K562 (cell line): ENCODE data around the gene THRSP. TPM values are rescaled to one million over a fixed set of nuclear protein-coding genes. Genes with fewer than 3 reads are reported as not detected.

Source experiments
- ATAC-seq: fragments of 200-7000 bp; cut with Tn5 transposase; 3 replicates; pipeline ENCODE4 v1.9.1; 2020; ENCODE audit warnings: moderate library complexity
- BruUV-seq: library from RNA; stranded (reverse); fragments of 400-500 nt; replicated peaks from 2 replicates; lab custom pipeline; 2021; lab: Mats Ljungman, UMichigan
- CTCF ChIA-PET: fragments of 300-600 bp; formaldehyde crosslinking; extraction: SDS; loops from one replicate; lab custom pipeline; 2021; ENCODE audit warnings: low intra/inter-chr PET ratio; lab: Yijun Ruan, JAX
- POLR2A ChIA-PET: fragments of 300-600, 350-650 bp; sonication (Branson Sonifier 250); formaldehyde crosslinking; extraction: SDS; loops from one replicate; lab custom pipeline; 2021; ENCODE audit warnings: antibody characterized with exemption, inconsistent platforms; lab: Yijun Ruan, JAX
- DNase-seq, 4 experiments: peaks; one replicate each; pipeline versions ENCODE4 v3.0.0 to v3.0.0-alpha.2; 2011 to 2018; ENCODE audit warnings: low spot score in 3 of 4, mixed read lengths in 3 of 4; ENCODE audit errors: extremely low read depth in 1 of 4
- FAIRE-seq: peaks from 2 replicates; lab custom pipeline; 2011; peaks lifted over from hg19 to GRCh38; lab: Jason Lieb, UNC
- H2AFZ ChIP-seq: 2 replicates; pipeline ENCODE4 v1.6.0; 2011; ENCODE audit warnings: low read depth, low read length, control low read depth, inconsistent platforms
- H3K27ac ChIP-seq: fragments of 200-600 bp; 3 replicates; pipeline ENCODE4 v1.8.0; 2011; ENCODE audit warnings: low read depth, mild to moderate bottlenecking, control low read depth, inconsistent platforms, low read length, moderate library complexity, mixed read lengths; ENCODE audit errors: extremely low read depth
- H3K27me3 ChIP-seq, 2 experiments: fragments of 300-600 bp in 1 of 2; 2 replicates in 1 of 2; 3 replicates in 1 of 2; pipeline versions ENCODE4 v1.6.0 to v1.8.0; 2011; ENCODE audit warnings: inconsistent platforms in 2 of 2, low read length in 2 of 2, mild to moderate bottlenecking in 1 of 2, mixed read lengths in 1 of 2, moderate library complexity in 1 of 2; ENCODE audit not compliant: control insufficient read depth in 2 of 2, insufficient read depth in 2 of 2
- H3K36me3 ChIP-seq: fragments of 300-600 bp; 3 replicates; pipeline ENCODE4 v1.8.0; 2011; ENCODE audit warnings: mild to moderate bottlenecking, low read length, inconsistent platforms; ENCODE audit not compliant: control insufficient read depth, insufficient read depth
- H3K4me1 ChIP-seq, 2 experiments: fragments of 200-600 bp in 1 of 2; replicated peaks in 1 of 2; 2 replicates in 1 of 2; 3 replicates in 1 of 2; pipeline versions ENCODE4 v1.5.1 to v1.8.0; 2011; ENCODE audit warnings: inconsistent platforms in 2 of 2, low read length in 2 of 2, mild to moderate bottlenecking in 1 of 2, mixed read lengths in 1 of 2, moderate library complexity in 1 of 2; ENCODE audit not compliant: control insufficient read depth in 2 of 2, insufficient read depth in 2 of 2
- H3K4me2 ChIP-seq: 2 replicates; pipeline ENCODE4 v1.6.1; 2011; ENCODE audit warnings: low read length, control low read depth, inconsistent platforms, mixed read lengths; ENCODE audit not compliant: insufficient read depth
- H3K4me3 ChIP-seq: fragments of 200-600 bp; sonication (generic), shearing (Covaris generic); 2 replicates; pipeline ENCODE4 v1.5.1; 2016; ENCODE audit warnings: control low read depth, inconsistent platforms
- H3K79me2 ChIP-seq: fragments of 200-600 bp; 3 replicates; pipeline ENCODE4 v1.8.0; 2011; ENCODE audit warnings: low read length, inconsistent platforms; ENCODE audit not compliant: control insufficient read depth, insufficient read depth
- H3K9ac ChIP-seq, 2 experiments: 2 replicates each; pipeline versions ENCODE4 v1.6.0 to v1.6.1; 2011; ENCODE audit warnings: low read depth in 2 of 2, low read length in 2 of 2, control low read depth in 1 of 2, inconsistent platforms in 1 of 2, mild to moderate bottlenecking in 1 of 2, mixed read lengths in 1 of 2; ENCODE audit not compliant: insufficient read depth in 1 of 2
- H3K9me1 ChIP-seq: one replicate; pipeline ENCODE4 v1.6.0; 2011; ENCODE audit warnings: inconsistent platforms, mild to moderate bottlenecking, low read length, moderate library complexity; ENCODE audit not compliant: control insufficient read depth, insufficient read depth
- H3K9me3 ChIP-seq: replicated peaks from 2 replicates; pipeline ENCODE4 v1.5.1; 2011; ENCODE audit warnings: low read depth, low read length, inconsistent platforms; ENCODE audit not compliant: control insufficient read depth, insufficient read depth
- H4K20me1 ChIP-seq: replicated peaks from 2 replicates; pipeline ENCODE4 v1.6.1; 2011; ENCODE audit warnings: low read length, inconsistent platforms, mixed read lengths; ENCODE audit not compliant: control insufficient read depth, insufficient read depth
- CAMTA2 ChIP-seq: fragments of 250-450 bp; sonication (Bioruptor Pico); conservative IDR thresholded peaks from 2 replicates; pipeline ENCODE4 v1.5.1; 2022
- FOXP1 ChIP-seq: sonication (generic); formaldehyde crosslinking; IDR thresholded peaks from 2 replicates; pipeline ENCODE4 v1.8.0; 2022; ENCODE audit warnings: mild to moderate bottlenecking, missing genetic modification reagents
- HMGN3 ChIP-seq: IDR thresholded peaks from 2 replicates; pipeline ENCODE4 v1.6.1; 2011; ENCODE audit warnings: borderline replicate concordance, low read depth, mild to moderate bottlenecking, mixed read lengths, low read length; ENCODE audit not compliant: insufficient read length; ENCODE audit errors: extremely low read depth
- MCM3 ChIP-seq: fragments of 450-650 bp; IDR thresholded peaks from 2 replicates; pipeline ENCODE4 v1.6.1; 2016
- SPI1 ChIP-seq: IDR thresholded peaks from 2 replicates; pipeline ENCODE4 v1.6.1; 2011; ENCODE audit warnings: low read depth, low read length, control low read depth, borderline replicate concordance
- ZC3H8 ChIP-seq: fragments of 450-650 bp; IDR thresholded peaks from 2 replicates; pipeline ENCODE4 v1.6.1; 2017
- ZNF121 ChIP-seq: sonication (generic); formaldehyde crosslinking; conservative IDR thresholded peaks from 2 replicates; pipeline ENCODE4 v1.8.0; 2022; ENCODE audit warnings: missing genetic modification reagents
- WGBS: fragments of 100-300 bp; shearing (Covaris generic); methylation state at CpG from one replicate; pipeline ENCODE4 v1.1.6; 2016; ENCODE audit warnings: low coverage, mixed read lengths; ENCODE audit not compliant: insufficient coverage; ENCODE audit errors: missing lambda C conversion rate; 5-methylcytosine and 5-hydroxymethylcytosine counted together
- in situ Hi-C: fragments of 300-500 bp; cut with MboI; formaldehyde crosslinking; loops from 4 replicates; pipeline ENCODE4 v1.15.0; 2018; ENCODE audit warnings: inconsistent platforms, mixed read lengths
- intact Hi-C: fragments of 100-400 bp; cut with micrococcal nuclease; formaldehyde crosslinking; loops from 2 replicates; pipeline ENCODE4 v1.14.2; 2022
- polyA plus RNA-seq, 8 experiments: library from polyadenylated mRNA; depleted of rRNA in 4 of 8; stranded (reverse) in 5 of 8; unstranded in 3 of 8; fragments of >200 nt; fragmentation: Nextera tagmentation in 2 of 8; fragmentation: Illumina TruSeq in 1 of 8; extraction: Ambion mirVana in 2 of 8; extraction: Trizol in 1 of 8; gene quantifications; 2 replicates each; pipeline versions ENCODE4 v1.2.1 to v1.2.3, GENCODE V29; 2011 to 2014; ENCODE audit warnings: inconsistent platforms in 1 of 8, missing spikeins in 1 of 8
- total RNA-seq, 7 experiments: library from RNA; depleted of rRNA in 6 of 7; stranded (reverse); fragments of >200 nt in 6 of 7; fragmentation: Illumina TruSeq in 2 of 7; extraction: Trizol in 2 of 7; gene quantifications; 2 replicates each; pipeline versions ENCODE4 v1.2.1 to v1.2.3, GENCODE V29; 2011 to 2021; ENCODE audit warnings: low replicate concordance in 1 of 7
- TF ChIP-seq, protein P1 (sequence below): fragments of 250-450 bp; sonication (Bioruptor Pico); IDR thresholded peaks from 2 replicates; pipeline ENCODE4 v1.4.0; 2020
- TF ChIP-seq, protein P2 (sequence below): sonication (generic); formaldehyde crosslinking; IDR thresholded peaks from 2 replicates; pipeline ENCODE4 v1.8.1; 2023; ENCODE audit warnings: mild to moderate bottlenecking, missing genetic modification reagents
- TF ChIP-seq, protein P3 (sequence below): fragments of 450-650 bp; IDR thresholded peaks from 2 replicates; pipeline ENCODE4 v1.6.1; 2014; ENCODE audit warnings: low read depth, mild to moderate bottlenecking, moderate library complexity, borderline replicate concordance

Gene THRSP
- total and polyA plus RNA-seq, 9 of the 15 experiments (the other 6 are each of a cell fraction or from before 2014, with no cell fraction given): 0.23 to 0.56 (median 0.31) TPM; not detected in 2

DNA sequence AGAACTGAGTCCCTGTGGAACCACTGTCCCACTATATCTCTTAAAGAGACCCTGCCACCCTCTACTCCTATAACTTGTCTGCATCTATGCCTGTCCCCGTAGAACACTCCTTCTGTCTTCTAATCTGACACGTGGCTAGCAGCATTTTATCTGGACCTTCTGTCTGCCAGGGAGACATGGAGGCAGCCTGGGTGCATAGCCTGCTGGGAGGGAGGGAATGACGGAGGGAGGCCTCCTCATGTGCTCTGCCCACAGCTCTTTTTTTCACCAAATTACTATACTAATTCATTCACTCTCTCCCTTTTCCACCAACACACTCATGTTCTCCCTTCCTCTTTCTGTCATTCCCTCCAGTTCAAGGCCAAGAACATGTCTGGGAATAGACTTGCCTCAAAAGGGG lies 7.6 kb upstream of the THRSP start (continued):
- TF ChIP-seq, protein P1, sequence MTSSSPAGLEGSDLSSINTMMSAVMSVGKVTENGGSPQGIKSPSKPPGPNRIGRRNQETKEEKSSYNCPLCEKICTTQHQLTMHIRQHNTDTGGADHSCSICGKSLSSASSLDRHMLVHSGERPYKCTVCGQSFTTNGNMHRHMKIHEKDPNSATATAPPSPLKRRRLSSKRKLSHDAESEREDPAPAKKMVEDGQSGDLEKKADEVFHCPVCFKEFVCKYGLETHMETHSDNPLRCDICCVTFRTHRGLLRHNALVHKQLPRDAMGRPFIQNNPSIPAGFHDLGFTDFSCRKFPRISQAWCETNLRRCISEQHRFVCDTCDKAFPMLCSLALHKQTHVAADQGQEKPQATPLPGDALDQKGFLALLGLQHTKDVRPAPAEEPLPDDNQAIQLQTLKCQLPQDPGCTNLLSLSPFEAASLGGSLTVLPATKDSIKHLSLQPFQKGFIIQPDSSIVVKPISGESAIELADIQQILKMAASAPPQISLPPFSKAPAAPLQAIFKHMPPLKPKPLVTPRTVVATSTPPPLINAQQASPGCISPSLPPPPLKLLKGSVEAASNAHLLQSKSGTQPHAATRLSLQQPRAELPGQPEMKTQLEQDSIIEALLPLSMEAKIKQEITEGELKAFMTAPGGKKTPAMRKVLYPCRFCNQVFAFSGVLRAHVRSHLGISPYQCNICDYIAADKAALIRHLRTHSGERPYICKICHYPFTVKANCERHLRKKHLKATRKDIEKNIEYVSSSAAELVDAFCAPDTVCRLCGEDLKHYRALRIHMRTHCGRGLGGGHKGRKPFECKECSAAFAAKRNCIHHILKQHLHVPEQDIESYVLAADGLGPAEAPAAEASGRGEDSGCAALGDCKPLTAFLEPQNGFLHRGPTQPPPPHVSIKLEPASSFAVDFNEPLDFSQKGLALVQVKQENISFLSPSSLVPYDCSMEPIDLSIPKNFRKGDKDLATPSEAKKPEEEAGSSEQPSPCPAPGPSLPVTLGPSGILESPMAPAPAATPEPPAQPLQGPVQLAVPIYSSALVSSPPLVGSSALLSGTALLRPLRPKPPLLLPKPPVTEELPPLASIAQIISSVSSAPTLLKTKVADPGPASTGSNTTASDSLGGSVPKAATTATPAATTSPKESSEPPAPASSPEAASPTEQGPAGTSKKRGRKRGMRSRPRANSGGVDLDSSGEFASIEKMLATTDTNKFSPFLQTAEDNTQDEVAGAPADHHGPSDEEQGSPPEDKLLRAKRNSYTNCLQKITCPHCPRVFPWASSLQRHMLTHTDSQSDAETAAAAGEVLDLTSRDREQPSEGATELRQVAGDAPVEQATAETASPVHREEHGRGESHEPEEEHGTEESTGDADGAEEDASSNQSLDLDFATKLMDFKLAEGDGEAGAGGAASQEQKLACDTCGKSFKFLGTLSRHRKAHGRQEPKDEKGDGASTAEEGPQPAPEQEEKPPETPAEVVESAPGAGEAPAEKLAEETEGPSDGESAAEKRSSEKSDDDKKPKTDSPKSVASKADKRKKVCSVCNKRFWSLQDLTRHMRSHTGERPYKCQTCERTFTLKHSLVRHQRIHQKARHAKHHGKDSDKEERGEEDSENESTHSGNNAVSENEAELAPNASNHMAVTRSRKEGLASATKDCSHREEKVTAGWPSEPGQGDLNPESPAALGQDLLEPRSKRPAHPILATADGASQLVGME (CRISPR knock-in tag): no peak
- TF ChIP-seq FOXP1 (CRISPR knock-in tag) (no peak), SPI1 (0 out of 2 replicates have a peak, but pooled peaks have one; percentile 2)

DNA sequence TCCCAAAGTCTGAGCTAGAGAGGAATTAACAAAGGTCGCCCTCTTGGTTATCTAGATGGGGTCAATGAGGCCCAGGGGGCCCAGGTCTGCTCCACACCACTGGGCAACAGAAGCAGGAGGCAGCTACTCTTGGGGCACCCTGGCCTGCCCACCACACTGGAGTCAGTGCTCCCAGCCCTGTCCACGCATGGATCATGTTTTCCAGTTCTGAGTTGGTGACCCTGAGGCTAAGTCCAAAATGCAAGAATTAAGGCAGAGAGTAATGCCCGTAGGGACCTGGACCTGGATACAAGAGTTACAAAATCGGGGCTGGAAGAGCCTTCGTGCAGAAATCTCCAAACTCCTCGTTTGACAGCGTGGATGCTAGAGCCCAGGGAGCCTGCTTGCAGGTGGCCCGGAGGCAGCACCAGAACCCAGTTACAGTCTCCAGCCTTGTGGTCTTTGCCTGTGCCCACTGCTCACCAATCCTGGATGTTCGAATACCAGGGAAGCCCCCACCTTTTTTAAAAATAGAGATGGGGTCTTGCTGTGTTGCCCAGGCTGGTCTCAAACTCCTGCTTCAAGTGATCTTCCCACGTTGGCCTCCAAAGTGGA lies 6.1 kb upstream of the THRSP start:
- no peak for TF ChIP-seq ZC3H8
- no peak for TF ChIP-seq HMGN3
- TF ChIP-seq, protein P2, sequence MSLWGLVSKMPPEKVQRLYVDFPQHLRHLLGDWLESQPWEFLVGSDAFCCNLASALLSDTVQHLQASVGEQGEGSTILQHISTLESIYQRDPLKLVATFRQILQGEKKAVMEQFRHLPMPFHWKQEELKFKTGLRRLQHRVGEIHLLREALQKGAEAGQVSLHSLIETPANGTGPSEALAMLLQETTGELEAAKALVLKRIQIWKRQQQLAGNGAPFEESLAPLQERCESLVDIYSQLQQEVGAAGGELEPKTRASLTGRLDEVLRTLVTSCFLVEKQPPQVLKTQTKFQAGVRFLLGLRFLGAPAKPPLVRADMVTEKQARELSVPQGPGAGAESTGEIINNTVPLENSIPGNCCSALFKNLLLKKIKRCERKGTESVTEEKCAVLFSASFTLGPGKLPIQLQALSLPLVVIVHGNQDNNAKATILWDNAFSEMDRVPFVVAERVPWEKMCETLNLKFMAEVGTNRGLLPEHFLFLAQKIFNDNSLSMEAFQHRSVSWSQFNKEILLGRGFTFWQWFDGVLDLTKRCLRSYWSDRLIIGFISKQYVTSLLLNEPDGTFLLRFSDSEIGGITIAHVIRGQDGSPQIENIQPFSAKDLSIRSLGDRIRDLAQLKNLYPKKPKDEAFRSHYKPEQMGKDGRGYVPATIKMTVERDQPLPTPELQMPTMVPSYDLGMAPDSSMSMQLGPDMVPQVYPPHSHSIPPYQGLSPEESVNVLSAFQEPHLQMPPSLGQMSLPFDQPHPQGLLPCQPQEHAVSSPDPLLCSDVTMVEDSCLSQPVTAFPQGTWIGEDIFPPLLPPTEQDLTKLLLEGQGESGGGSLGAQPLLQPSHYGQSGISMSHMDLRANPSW (CRISPR knock-in tag): no peak
- no peak for TF ChIP-seq MCM3
- TF ChIP-seq ZNF121 (CRISPR knock-in tag): peak; percentile 64
- TF ChIP-seq, protein P3, sequence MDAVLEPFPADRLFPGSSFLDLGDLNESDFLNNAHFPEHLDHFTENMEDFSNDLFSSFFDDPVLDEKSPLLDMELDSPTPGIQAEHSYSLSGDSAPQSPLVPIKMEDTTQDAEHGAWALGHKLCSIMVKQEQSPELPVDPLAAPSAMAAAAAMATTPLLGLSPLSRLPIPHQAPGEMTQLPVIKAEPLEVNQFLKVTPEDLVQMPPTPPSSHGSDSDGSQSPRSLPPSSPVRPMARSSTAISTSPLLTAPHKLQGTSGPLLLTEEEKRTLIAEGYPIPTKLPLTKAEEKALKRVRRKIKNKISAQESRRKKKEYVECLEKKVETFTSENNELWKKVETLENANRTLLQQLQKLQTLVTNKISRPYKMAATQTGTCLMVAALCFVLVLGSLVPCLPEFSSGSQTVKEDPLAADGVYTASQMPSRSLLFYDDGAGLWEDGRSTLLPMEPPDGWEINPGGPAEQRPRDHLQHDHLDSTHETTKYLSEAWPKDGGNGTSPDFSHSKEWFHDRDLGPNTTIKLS: no peak
- no peak for TF ChIP-seq CAMTA2 (CRISPR knock-in tag)
- TF ChIP-seq, all 486 proteins: peak for 1
- Histone ChIP-seq H3K27me3 (no peaks in the 10 kb centered on the region), H3K9me1 (no peaks in the 10 kb centered on the region), H4K20me1 (no peaks in the 10 kb centered on the region), H3K4me1 (peaks cover 24% of the 10 kb centered on the region in 2 experiments), H3K36me3 (no peaks in the 10 kb centered on the region), H3K9ac (no peak overlapping the region), H3K9me3 (no peaks in the 10 kb centered on the region), H3K4me3 (no peak overlapping the region), H2AFZ (no peak overlapping the region), H3K27ac (no peak overlapping the region), H3K79me2 (no peaks in the 10 kb centered on the region), H3K4me2 (no peak overlapping the region)
- in situ Hi-C loops: no loop called here
- intact Hi-C loops: no loop called here
- ATAC-seq: peak; percentile 5; the same call in 1 of the 3 replicates
- POLR2A ChIA-PET: interaction anchor here (0.5 to 1.1 kb wide), 3 partner anchors 12 to 20 kb away, joined by 3 read pairs; no protein-coding TSS in a partner anchor
- 71% methylated on average over 10 of the region's 10 CpGs for WGBS
- no peak for DNase-seq
- FAIRE-seq: no peak
- CTCF ChIA-PET: no interaction called here
- no TSS peak for BruUV-seq
